HepG2 (cell line): ENCODE results near the gene TIMM13. TPM values are rescaled to one million over a fixed set of nuclear protein-coding genes. Genes with fewer than 3 reads are reported as not detected.

Experiments used
- BCL6 ChIP-seq: IDR thresholded peaks from 2 replicates; pipeline ENCODE4 v1.6.1; 2016; ENCODE audit warnings: missing genetic modification reagents, missing compliant biosample characterization
- CREB1 ChIP-seq, 2 experiments: fragments of 450-650 bp in 1 of 2; IDR thresholded peaks; 2 replicates each; pipeline ENCODE4 v1.6.1; 2016 to 2017; ENCODE audit warnings: control low read depth in 1 of 2, mild to moderate bottlenecking in 1 of 2, missing compliant biosample characterization in 1 of 2, missing genetic modification characterization in 1 of 2
- EZH2 ChIP-seq: conservative IDR thresholded peaks from 2 replicates; pipeline ENCODE4 v1.6.1; 2012; ENCODE audit warnings: mild to moderate bottlenecking, low read depth, low read length, moderate library complexity
- GATAD1 ChIP-seq: IDR thresholded peaks from 2 replicates; pipeline ENCODE4 v1.6.1; 2016; ENCODE audit warnings: missing genetic modification reagents, missing compliant biosample characterization
- GMEB2 ChIP-seq: IDR thresholded peaks from 2 replicates; pipeline ENCODE4 v1.6.1; 2016; ENCODE audit warnings: missing biosample characterization, missing genetic modification reagents, low read depth
- HBP1 ChIP-seq: IDR thresholded peaks from 2 replicates; pipeline ENCODE4 v1.6.1; 2016; ENCODE audit warnings: low read depth, control low read depth
- HHEX ChIP-seq: IDR thresholded peaks from 2 replicates; pipeline ENCODE4 v1.6.1; 2016; ENCODE audit warnings: control low read depth
- HOXA7 ChIP-seq: sonication (generic); formaldehyde crosslinking; IDR thresholded peaks from 2 replicates; pipeline ENCODE4 v1.8.1; 2022; ENCODE audit warnings: mild to moderate bottlenecking, missing genetic modification reagents, moderate library complexity
- MYPOP ChIP-seq: sonication (generic); formaldehyde crosslinking; IDR thresholded peaks from 2 replicates; pipeline ENCODE4 v1.8.1; 2023; ENCODE audit warnings: mild to moderate bottlenecking, moderate library complexity, missing genetic modification reagents
- NRL ChIP-seq: sonication (generic); formaldehyde crosslinking; IDR thresholded peaks from 2 replicates; pipeline ENCODE4 v1.5.0; 2020; ENCODE audit warnings: missing genetic modification reagents, mild to moderate bottlenecking, moderate library complexity, borderline replicate concordance
- RFX5 ChIP-seq: IDR thresholded peaks from 2 replicates; pipeline ENCODE4 v1.6.1; 2011; ENCODE audit warnings: low read depth, low read length, improper control_type of control experiment
- THAP7 ChIP-seq: sonication (generic); formaldehyde crosslinking; IDR thresholded peaks from 2 replicates; pipeline ENCODE4 v1.8.1; 2023; ENCODE audit warnings: mild to moderate bottlenecking, missing genetic modification reagents
- ZNF101 ChIP-seq: sonication (generic); formaldehyde crosslinking; IDR thresholded peaks from 2 replicates; pipeline ENCODE4 v1.4.0; 2020; ENCODE audit warnings: mild to moderate bottlenecking, low read depth, missing genetic modification reagents, borderline replicate concordance
- ZNF276 ChIP-seq: sonication (generic); formaldehyde crosslinking; IDR thresholded peaks from 2 replicates; pipeline ENCODE4 v1.4.0; 2020; ENCODE audit warnings: mild to moderate bottlenecking, low read depth, missing genetic modification reagents
- ZNF280B ChIP-seq: sonication (generic); formaldehyde crosslinking; IDR thresholded peaks from 2 replicates; pipeline ENCODE4 v1.5.0; 2020; ENCODE audit warnings: missing genetic modification reagents, mild to moderate bottlenecking, borderline replicate concordance
- ZNF33B ChIP-seq: sonication (generic); formaldehyde crosslinking; IDR thresholded peaks from 2 replicates; pipeline ENCODE4 v1.5.1; 2020; ENCODE audit warnings: mild to moderate bottlenecking, missing genetic modification reagents
- ZNF660 ChIP-seq: sonication (generic); formaldehyde crosslinking; IDR thresholded peaks from 2 replicates; pipeline ENCODE4 v1.5.1; 2020; ENCODE audit warnings: mild to moderate bottlenecking, low read depth, missing genetic modification reagents, borderline replicate concordance
- ZNF776 ChIP-seq: sonication (generic); formaldehyde crosslinking; IDR thresholded peaks from 2 replicates; pipeline ENCODE4 v1.4.0; 2020; ENCODE audit warnings: mild to moderate bottlenecking, missing genetic modification reagents
- ZNF879 ChIP-seq: sonication (generic); formaldehyde crosslinking; IDR thresholded peaks from 2 replicates; pipeline ENCODE4 v1.8.1; 2023; ENCODE audit warnings: missing genetic modification reagents
- polyA plus RNA-seq, 8 experiments: library from polyadenylated mRNA; depleted of rRNA in 3 of 8; stranded (reverse) in 7 of 8; unstranded in 1 of 8; fragments of >200 nt; fragmentation: Illumina TruSeq in 4 of 8; extraction: Trizol in 4 of 8; gene quantifications; 2 replicates each; pipeline versions ENCODE4 v1.2.1 to v1.2.3, GENCODE V29; 2011 to 2016; ENCODE audit warnings: low read depth in 4 of 8, missing spikeins in 1 of 8, mixed read lengths in 1 of 8; ENCODE audit not compliant: insufficient read depth in 1 of 8
- total RNA-seq, 5 experiments: library from RNA; depleted of rRNA; stranded (reverse); fragments of >200 nt; fragmentation: Illumina TruSeq; extraction: Trizol; gene quantifications; 2 replicates each; pipeline ENCODE4 v1.2.3, GENCODE V29; 2016; ENCODE audit warnings: low read depth in 1 of 5

TIMM13 gene
- total and polyA plus RNA-seq, 2 of the 13 experiments (the other 11 are each of a cell fraction or from before 2014, with no cell fraction given), result 48.4 to 108 TPM

GRCh38 chr19:2474232-2475017 is 47.0 kb upstream of the TIMM13 start (continued):
- peak; percentile 20; the same call in 1 of the 2 replicates for TF ChIP-seq RFX5
- peak; percentile 49 for TF ChIP-seq CREB1 (IDR thresholded peaks at IDR 0.05)
- TF ChIP-seq CREB1 (CRISPR knock-in tag; IDR thresholded peaks at IDR 0.05), result no peak
- TF ChIP-seq GATAD1 (CRISPR knock-in tag), result peak; percentile 78
- peak; percentile 7; the same call in 1 of the 2 replicates for TF ChIP-seq ZNF33B
- no peak; the same call in 1 of the 2 replicates for TF ChIP-seq NRL (CRISPR knock-in tag)
- no peak for TF ChIP-seq MYPOP
- TF ChIP-seq GMEB2 (CRISPR knock-in tag), result no peak
- no peak for TF ChIP-seq ZNF101 (CRISPR knock-in tag)
- TF ChIP-seq ZNF776 (CRISPR knock-in tag), result 0 out of 2 replicates have a peak, but pooled peaks have one; percentile 47
- TF ChIP-seq BCL6 (CRISPR knock-in tag), result peak; percentile 78
- TF ChIP-seq ZNF276 (CRISPR knock-in tag), result no peak
- no peak for TF ChIP-seq EZH2
- no peak for TF ChIP-seq ZNF660 (CRISPR knock-in tag)
- no peak for TF ChIP-seq HHEX
- TF ChIP-seq ZNF879, result no peak
- TF ChIP-seq ZNF280B, result no peak
- TF ChIP-seq THAP7, result no peak
- TF ChIP-seq HOXA7 (CRISPR knock-in tag), result no peak
- TF ChIP-seq HBP1 (CRISPR knock-in tag), result no peak
